ENCODE measurements around the gene HIRA. TPM values are rescaled to one million over a fixed set of nuclear protein-coding genes. Genes with fewer than 3 reads are reported as not detected.

The HIRA gene
- total and polyA plus RNA-seq, 9 of the 15 experiments (the other 6 are each of a cell fraction or from before 2014, with no cell fraction given) = 0.96 to 132 (median 58.4) TPM

- TF ChIP-seq, protein P1, sequence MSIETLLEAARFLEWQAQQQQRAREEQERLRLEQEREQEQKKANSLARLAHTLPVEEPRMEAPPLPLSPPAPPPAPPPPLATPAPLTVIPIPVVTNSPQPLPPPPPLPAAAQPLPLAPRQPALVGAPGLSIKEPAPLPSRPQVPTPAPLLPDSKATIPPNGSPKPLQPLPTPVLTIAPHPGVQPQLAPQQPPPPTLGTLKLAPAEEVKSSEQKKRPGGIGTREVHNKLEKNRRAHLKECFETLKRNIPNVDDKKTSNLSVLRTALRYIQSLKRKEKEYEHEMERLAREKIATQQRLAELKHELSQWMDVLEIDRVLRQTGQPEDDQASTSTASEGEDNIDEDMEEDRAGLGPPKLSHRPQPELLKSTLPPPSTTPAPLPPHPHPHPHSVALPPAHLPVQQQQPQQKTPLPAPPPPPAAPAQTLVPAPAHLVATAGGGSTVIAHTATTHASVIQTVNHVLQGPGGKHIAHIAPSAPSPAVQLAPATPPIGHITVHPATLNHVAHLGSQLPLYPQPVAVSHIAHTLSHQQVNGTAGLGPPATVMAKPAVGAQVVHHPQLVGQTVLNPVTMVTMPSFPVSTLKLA (conservative IDR thresholded peaks at IDR 0.05) = peak; percentile 87 to 88
- TF ChIP-seq ZNF764 (CRISPR knock-in tag; IDR thresholded peaks at IDR 0.05; ENCODE audit: low read depth) (peak; percentile 76), ZKSCAN3 (CRISPR knock-in tag; IDR thresholded peaks at IDR 0.05) (no peak), TRIM28 (IDR thresholded peaks at IDR 0.05) (peak; percentile 91), BRF2 (IDR thresholded peaks at IDR 0.05; ENCODE audit: borderline replicate concordance, insufficient read depth, insufficient read length) (no peak), CREB3 (tag; conservative IDR thresholded peaks at IDR 0.05; ENCODE audit: low read depth) (no peak), HNRNPUL1 (IDR thresholded peaks at IDR 0.05; ENCODE audit: low read length) (0 out of 2 replicates have a peak, but pooled peaks have one; percentile 17), GTF2A2 (tag; IDR thresholded peaks at IDR 0.05) (peak; percentile 18; the same call in 1 of the 2 replicates), NONO (IDR thresholded peaks at IDR 0.05; ENCODE audit: low read depth in 2 of 2, low read length in 1 of 2) (peak; percentile 49 to 93; a peak in 3 of 4 replicates), POLR2AphosphoS5 (IDR thresholded peaks at IDR 0.05; ENCODE audit: control insufficient read depth, insufficient read depth, low read depth, low read length) (peak; percentile 72), EP300 (IDR thresholded peaks at IDR 0.05; ENCODE audit: low read length) (peak; percentile 14; the same call in 1 of the 2 replicates), SP2 (IDR thresholded peaks at IDR 0.05; ENCODE audit: extremely low read depth, low read depth, low read length, poor library complexity, severe bottlenecking) (no peak), ZNF707 (CRISPR knock-in tag; conservative IDR thresholded peaks at IDR 0.05) (no peak; the same call in 1 of the 2 replicates), RBFOX2 (IDR thresholded peaks at IDR 0.05; ENCODE audit: low read depth, low read length) (peak; percentile 82), FOXP4 (CRISPR knock-in tag; IDR thresholded peaks at IDR 0.05; ENCODE audit: borderline replicate concordance) (peak; percentile 96)
- TF ChIP-seq, protein P2, sequence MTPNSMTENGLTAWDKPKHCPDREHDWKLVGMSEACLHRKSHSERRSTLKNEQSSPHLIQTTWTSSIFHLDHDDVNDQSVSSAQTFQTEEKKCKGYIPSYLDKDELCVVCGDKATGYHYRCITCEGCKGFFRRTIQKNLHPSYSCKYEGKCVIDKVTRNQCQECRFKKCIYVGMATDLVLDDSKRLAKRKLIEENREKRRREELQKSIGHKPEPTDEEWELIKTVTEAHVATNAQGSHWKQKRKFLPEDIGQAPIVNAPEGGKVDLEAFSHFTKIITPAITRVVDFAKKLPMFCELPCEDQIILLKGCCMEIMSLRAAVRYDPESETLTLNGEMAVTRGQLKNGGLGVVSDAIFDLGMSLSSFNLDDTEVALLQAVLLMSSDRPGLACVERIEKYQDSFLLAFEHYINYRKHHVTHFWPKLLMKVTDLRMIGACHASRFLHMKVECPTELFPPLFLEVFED (CRISPR knock-in tag; conservative IDR thresholded peaks at IDR 0.05) = peak; percentile 87; the same call in 1 of the 2 replicates
- TF ChIP-seq, protein P3, sequence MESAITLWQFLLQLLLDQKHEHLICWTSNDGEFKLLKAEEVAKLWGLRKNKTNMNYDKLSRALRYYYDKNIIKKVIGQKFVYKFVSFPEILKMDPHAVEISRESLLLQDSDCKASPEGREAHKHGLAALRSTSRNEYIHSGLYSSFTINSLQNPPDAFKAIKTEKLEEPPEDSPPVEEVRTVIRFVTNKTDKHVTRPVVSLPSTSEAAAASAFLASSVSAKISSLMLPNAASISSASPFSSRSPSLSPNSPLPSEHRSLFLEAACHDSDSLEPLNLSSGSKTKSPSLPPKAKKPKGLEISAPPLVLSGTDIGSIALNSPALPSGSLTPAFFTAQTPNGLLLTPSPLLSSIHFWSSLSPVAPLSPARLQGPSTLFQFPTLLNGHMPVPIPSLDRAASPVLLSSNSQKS (CRISPR knock-in tag; IDR thresholded peaks at IDR 0.05) = no peak
Measured at GRCh38 chr22:19291580-19292457, 139.7 kb downstream of the HIRA start, which contains the start of gene CLTCL1 (continued).
